GM15510 (cell line): ENCODE measurements around the gene TXNDC12.

ENCODE experiments used
- POLR2A ChIP-seq: IDR thresholded peaks from 3 replicates; pipeline ENCODE4 v1.6.1; 2011; ENCODE audit warnings: borderline replicate concordance; ENCODE audit not compliant: insufficient read length; ENCODE audit errors: extremely low read depth

TXNDC12 gene

GRCh38 chr1:52055066-52055865 is at the start of gene TXNDC12:
Gene TXNDC12, minus strand, starts transcription at chr1:52055191. Its CDS starts 95 bp downstream, at chr1:52055096.
- TF ChIP-seq POLR2A: peak; percentile 86

DNA sequence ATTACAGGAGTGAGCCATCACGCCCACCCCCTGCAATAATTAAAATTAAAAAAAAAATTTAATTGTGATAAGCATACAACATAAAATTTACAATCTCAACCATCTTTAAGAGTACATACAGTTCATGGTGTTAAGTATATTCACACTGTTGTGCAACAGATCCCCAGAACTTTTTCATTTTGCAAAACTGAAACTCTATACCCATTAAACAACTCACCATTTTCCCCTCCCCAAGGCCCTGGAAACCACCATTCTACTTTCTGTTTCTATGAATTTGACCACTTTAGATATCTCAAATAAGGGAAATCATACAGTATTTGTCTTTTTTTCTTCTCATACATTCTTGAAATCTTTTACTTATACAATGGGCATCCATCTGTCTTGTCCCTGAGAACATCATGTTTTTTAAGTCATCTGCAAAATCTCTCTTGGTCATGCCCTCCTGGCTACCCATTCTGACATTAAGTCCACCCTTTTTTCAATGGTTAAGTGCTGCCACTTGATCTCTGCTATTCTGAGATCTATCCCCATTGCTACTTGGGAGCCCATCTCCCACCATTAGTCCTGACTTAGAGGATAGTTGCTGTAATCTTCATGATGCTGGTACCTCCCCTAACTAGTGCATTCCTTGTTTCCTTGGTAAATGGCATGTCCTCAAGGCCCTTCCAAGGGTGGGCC is 47.5 kb upstream of the TXNDC12 start:
- TF ChIP-seq POLR2A: no peak

DNA sequence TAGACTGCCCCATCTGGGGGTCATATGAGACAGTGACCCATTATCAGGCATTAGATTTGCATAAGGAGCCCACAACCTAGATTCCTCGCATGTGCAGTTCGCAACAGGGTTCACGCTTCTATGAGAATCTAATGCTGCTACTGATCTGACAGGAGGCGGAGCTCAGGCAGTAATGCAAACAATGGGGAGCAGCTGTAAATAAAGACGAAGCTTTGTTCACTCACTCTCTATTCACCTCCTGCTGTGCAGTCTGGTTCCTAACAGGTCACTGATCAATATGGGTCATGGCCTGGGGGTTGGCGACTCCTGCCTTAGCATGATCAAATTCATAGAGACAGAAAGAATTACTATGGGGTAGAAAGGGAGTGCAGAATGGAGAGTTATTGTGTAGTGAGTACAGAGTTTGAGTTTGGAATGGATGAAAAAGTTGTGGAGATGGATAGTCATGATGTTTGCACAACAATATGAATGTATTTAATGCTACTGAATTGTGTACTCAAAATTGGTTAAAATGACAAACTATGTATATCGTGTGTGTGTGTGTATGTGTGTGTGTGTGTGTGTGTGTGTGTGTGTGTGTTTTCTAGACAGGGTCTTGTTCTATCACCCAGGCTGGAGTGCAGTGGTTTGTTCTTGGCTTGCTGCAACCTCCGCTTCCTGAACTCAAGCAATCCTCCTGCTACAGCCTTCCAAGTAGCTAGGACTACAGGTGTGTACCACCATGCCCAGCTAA is 43.3 kb upstream of the TXNDC12 start:
- no peak for TF ChIP-seq POLR2A

DNA sequence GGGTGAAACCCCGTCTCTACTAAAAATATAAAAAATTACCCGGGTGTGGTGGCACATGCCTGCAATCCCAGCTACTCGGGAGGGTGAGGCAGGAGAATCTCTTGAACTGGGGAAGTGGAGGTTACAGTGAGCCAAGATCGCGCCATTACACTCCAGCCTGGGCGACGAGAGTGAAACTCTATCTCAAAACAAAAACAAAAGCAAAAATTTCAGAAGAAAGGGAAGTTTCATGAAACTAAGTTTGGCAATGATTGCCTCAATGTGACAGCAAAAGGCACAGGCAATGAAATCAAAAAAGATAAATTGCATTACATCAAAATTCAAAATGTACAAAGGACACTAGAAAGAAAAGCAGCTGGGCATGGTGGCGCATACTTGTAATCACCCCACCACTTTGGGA is 41.2 kb upstream of the TXNDC12 start:
- TF ChIP-seq POLR2A: no peak

DNA sequence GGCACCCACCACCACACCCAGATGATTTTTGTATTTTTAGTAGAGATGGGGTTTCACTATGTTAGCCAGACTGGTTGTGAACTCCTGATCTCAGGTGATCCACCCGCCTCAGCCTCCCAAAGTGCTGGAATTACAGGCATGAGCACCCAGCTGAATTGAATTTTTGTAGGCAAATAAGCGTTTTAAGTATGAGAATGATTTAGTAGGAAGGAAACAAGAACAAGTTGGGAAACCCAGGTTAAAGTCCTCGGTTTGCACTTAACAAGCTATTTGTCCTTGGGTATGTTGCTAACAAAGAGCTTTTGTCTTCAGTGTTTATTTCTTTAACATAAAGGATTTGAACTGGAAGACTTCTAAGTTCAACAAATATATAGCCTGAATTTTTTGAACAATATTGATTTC is 25.0 kb upstream of the TXNDC12 start:
- no peak for TF ChIP-seq POLR2A

DNA sequence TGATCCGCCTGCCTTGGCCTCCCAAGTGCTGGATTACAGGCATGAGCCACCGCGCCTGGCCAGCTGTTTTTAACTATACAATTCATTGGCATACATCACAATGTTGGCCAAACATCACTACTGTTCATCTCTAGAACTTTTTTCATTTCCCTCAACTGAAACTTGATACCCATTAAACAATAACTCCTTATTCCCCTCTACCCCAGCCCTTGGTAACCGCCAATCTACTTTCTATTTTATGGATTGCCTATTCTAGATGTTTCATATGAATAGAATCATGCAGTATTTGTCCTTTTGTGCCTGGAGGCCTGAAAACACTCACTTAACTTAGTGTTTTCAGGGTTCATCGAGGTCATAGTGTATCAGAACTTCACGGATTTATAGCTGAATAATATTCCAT is 17.3 kb upstream of the TXNDC12 start:
- TF ChIP-seq POLR2A: no peak

DNA sequence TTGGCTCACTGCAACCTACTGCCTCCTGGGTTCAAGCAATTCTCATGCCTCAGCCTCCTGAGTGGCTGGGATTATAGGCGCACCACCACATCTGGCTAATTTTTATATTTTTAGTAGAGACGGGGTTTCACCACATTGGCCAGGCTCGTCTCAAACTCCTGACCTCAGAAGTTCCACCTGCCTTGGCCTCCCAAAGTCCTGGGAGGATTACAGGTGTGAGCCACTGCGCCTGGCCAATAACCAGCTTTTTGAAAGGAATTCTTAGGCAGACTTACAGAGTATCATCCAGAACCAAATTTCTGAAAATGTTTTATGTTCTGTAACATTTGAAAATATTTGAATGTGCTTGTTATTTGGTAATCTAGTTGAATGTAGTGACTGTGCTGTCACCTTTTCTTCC is 15.7 kb upstream of the TXNDC12 start:
- TF ChIP-seq POLR2A: no peak

- no peak for TF ChIP-seq POLR2A
Observed at GRCh38 chr1:52063192-52063591, 8.2 kb upstream of the TXNDC12 start.

- TF ChIP-seq POLR2A: no peak
Observed at GRCh38 chr1:52060822-52061221, 5.8 kb upstream of the TXNDC12 start.

DNA sequence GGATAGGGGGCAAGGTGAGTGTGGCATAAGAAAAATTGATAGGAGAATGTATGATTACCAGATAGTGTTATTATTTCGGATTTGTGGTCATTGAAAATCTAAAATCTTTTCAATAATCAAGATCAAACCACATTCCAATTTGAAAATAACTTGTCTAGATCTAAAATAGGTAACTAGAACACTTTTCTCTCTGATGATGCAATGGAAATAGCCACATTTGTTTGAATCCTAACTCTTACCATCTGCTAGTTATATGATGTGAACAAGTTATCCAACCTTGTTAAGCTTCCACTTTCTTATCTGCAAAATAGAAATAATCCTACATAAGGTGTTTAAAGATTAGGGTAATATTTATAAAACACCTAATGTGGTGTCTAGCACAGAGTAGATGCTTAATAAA is 4.9 kb upstream of the TXNDC12 start:
- TF ChIP-seq POLR2A: no peak

DNA sequence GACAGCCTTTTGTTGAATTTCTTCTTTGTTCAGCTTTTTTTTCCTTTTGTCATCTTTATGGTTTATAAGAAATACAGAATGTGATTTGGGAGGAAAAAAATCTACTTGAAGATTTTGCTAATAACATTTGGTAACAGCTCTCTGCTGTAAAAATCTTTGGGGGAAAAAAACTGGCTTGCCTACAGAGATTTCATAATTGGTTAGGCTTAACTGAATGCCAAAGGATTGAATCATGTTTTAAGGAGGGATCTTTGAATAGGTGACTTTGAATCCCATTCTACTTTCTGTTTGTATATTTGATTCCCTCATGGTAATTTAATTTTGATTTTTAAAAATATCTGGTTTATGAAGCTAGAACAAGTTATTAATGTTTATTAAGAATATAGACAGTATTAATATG is 4.3 kb upstream of the TXNDC12 start:
- TF ChIP-seq POLR2A: no peak

DNA sequence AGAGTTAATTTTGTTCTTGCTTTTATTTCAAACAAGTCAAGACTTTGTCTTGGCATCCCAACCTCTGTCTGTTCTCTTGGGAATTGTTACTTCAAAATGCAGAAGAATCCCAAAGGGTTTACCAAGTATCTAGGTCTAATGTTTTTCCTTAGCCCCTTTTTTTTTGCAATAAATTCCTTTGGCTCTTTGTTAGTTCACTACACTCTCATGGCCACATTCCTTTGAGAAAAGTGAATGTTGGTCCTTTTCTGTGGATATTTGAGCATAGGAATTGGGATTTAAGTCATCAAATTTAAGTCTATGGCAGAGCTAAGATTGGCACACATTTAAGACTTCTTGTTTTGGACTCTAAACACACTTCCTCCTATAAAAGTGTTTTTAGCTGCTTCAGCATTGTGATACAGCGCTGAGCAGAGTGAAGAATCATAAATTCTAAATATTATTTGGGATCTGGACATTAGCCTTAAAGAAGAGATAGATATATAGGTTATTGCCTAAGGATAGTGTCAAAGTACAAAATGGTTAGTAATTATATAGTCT is 3.0 kb upstream of the TXNDC12 start:
- no peak for TF ChIP-seq POLR2A

DNA sequence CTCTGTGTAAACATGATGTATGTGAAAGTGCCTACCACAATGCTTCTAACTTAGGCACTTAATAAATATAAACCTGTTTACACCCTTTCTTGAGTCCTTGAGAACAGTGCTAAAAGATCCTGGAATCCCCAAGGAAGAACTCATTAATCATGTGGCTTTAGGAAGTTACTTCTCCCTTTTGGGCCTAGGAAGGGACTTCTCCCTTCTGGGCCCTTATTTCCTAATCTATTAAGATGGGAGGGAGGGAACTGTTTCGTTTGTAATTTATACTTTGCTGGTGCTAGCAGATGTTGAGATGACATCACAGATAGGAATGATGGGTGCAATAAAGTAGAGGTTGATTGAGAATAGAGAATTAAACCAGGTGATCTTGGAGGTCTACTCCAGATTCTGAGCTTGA is 2.3 kb upstream of the TXNDC12 start:
- no peak for TF ChIP-seq POLR2A

DNA sequence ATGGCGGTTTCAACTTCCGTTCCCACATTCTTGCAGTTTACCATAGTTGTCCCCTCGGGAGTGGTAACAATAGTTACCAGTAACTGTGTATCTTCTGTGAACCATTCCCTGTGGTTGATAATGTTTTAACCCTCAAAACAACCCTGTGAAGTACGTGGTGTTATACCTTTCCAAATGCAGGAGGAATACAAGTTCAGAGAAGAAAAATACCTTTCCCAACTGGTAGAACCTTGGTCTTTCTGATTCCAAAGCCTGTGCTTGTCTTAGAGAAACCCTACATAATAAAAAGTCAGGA is 1.9 kb upstream of the TXNDC12 start:
- TF ChIP-seq POLR2A: no peak

GRCh38 chr1:52056163-52056936 is 1.4 kb upstream of the TXNDC12 start, which contains the start of gene BTF3L4:
Gene BTF3L4, plus strand, starts transcription at chr1:52056295. Its CDS starts 3,553 bp downstream, at chr1:52059848.
- peak; percentile 68 for TF ChIP-seq POLR2A
